ENCODE measurements around the gene RND1.

DNA sequence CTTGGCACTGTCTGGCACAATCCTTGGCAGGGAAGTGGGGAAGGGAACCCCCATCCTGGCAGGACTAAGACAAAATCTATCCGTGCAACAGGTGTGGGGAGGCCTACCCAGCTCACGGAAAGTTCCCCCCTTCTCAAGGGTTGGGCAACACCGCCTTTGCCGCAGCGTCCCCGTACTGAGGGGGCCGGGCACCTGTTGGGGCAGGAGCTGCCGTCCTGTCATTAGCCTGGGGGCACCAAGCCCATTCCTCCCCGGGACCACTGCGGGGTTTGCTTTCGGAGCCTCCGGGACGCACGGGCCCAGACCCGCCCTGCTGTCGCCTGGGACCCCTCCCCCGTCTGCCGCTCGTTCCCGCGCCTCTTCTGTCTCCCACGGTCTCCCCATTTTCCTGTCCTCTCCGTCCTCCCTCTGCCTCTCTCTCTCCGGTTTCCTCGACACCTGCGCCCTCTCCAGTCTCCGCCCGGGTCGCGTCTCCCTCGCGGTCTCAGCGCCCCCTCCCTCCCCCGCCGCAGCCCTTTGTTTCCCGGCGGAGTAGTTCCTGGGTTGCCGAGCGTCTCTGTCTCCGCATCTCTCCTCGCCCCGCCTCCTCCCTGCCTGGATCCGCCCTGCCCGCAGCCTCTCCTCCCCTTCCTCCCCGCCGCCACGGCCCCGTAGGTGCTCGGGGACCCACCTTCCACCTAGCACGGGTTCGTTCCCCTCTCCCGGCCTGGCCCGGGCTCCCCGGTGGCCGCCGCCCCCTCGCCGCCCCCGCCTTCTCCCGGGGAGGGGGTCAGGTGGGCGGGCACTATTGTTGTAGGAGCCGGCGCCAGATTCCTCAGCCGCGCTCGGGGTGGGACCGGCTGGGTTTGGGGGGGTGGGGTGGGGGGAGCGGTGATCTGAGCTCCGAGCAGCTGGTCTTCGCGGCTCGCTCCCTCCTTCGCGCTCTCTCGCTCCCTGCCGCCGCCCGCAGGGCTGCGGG, 47.5 kb downstream of the RND1 start, which contains the start of gene CACNB3:
- TF ChIP-seq POLR2A (IDR thresholded peaks at IDR 0.05), result peak in 1 of 2 donors; percentile 38
- TF ChIP-seq, protein P1, sequence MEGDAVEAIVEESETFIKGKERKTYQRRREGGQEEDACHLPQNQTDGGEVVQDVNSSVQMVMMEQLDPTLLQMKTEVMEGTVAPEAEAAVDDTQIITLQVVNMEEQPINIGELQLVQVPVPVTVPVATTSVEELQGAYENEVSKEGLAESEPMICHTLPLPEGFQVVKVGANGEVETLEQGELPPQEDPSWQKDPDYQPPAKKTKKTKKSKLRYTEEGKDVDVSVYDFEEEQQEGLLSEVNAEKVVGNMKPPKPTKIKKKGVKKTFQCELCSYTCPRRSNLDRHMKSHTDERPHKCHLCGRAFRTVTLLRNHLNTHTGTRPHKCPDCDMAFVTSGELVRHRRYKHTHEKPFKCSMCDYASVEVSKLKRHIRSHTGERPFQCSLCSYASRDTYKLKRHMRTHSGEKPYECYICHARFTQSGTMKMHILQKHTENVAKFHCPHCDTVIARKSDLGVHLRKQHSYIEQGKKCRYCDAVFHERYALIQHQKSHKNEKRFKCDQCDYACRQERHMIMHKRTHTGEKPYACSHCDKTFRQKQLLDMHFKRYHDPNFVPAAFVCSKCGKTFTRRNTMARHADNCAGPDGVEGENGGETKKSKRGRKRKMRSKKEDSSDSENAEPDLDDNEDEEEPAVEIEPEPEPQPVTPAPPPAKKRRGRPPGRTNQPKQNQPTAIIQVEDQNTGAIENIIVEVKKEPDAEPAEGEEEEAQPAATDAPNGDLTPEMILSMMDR (IDR thresholded peaks at IDR 0.05), result no peak
